ENCODE measurements around the gene AMOTL1.

DNA sequence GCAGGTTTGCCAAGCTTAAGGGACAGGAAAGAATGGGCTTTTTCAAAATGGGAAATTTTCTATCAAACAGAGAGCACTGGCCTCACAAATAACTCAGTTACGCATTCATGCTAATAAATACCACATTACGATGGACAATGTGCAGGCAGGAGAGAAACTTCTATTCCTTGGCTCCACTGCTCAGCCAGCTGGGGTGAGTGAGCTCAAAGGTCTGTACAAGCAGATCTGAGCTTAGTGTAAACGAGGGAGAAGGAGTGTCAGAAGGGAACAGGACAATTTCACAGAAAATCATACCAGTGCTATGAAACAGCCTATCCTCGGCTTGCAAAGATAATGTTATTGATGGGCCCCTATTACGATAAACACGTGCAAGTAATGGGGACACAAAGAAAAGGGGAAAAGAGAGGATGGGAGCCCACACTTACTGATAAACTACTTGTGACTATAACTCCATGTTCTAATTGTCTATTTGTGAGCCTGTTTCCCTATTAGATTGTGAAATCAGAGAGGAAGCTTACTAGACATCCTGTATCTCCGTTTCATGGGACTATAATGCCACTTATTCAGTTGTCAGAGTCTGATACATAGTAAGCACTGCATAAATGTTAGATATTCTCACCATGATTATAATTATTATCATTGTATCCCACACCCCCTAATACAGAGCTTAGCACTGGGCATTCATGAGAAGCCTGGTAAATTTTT lies 46.3 kb downstream of the AMOTL1 start:
- TF ChIP-seq CTCF (conservative IDR thresholded peaks at IDR 0.05 in 1 of 2, IDR thresholded peaks at IDR 0.05 in 1 of 2; ENCODE audit: extremely low read depth in 1 of 2, insufficient read depth in 1 of 2, low read depth in 1 of 2, low read length in 2 of 2) (no peak), EZH2 (IDR thresholded peaks at IDR 0.05; ENCODE audit: borderline replicate concordance, low read length) (no peak)
